ENCODE measurements around the gene SCN2B.
"Not testable (repeated sequence)": the region's sequence is repeated elsewhere in the genome, so short reads cannot be mapped to it uniquely, and the experiment has no call there.

SCN2B gene

GRCh38 chr11:118206391-118207031 lies 30.1 kb upstream of the SCN2B start:
- no peak for DNase-seq (ENCODE audit: low spot score)

- no peak for DNase-seq (ENCODE audit: low spot score)
Observed at GRCh38 chr11:118205606-118206378, 29.4 kb upstream of the SCN2B start.

DNA sequence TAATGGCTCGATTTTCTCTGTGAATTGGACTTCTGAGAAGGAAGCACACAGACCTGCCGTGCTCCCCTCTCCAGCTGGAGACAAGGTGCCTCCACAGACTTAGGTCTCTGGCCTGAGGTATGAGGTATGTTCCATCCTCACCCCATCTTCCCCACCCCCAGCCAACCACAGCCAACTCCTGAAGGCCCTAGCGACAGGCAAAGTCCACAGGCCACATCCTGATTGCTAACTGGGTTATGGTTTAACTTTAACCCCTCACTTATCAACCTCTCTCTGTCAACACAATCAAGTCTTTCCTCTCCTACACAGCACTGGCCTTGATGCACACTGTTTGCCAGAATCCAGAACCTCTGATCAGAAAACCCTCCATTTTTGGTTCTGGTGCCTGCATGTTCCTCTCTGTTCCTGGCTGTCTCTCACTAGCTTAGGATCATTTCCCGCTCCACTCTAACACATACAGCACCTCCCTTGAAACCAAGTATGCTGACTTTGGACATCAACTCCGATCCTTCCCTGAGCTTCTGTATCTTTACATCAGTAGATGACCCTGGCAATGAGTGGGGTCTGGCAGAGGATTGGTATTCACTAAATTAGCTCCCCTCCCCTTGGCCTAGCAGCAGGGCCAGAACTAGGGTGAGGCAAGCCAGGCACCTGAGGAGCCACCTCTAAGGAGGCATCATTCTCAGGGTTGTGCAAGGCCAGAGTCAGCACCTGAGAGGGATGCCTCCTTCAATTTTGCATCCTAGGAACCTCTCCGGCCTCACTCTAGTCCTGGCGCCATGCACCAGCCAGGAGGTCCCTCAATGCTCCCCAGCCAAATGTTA lies 26.4 kb upstream of the SCN2B start:
- no peak for DNase-seq (ENCODE audit: low spot score)

- no peak for DNase-seq (ENCODE audit: low spot score)
Observed at GRCh38 chr11:118201966-118202365, 25.5 kb upstream of the SCN2B start.

GRCh38 chr11:118200901-118201680 lies 24.7 kb upstream of the SCN2B start:
- no peak for DNase-seq (ENCODE audit: low spot score)

DNA sequence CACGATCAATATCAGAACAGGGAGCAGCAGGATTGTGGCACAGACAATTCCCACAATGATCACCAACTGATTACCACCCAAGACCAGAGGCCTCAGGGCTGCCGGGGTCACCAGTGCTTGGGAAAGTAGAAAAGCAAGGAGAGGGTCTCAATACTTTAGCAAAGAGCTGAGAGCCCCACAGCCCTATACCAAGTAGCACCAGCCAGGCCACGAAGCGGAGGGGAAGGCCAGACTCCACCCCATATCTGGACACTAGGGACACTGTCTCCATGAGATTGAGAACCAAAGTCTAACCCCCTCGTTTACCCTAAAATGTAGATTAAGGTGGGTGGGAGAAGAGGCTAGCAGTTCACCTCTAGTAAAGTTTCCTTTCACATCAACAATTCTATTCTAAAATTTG lies 24.1 kb upstream of the SCN2B start:
- DNase-seq (ENCODE audit: low spot score) = no peak

GRCh38 chr11:118199135-118199534 lies 22.7 kb upstream of the SCN2B start:
- DNase-seq (ENCODE audit: low spot score) = no peak

DNA sequence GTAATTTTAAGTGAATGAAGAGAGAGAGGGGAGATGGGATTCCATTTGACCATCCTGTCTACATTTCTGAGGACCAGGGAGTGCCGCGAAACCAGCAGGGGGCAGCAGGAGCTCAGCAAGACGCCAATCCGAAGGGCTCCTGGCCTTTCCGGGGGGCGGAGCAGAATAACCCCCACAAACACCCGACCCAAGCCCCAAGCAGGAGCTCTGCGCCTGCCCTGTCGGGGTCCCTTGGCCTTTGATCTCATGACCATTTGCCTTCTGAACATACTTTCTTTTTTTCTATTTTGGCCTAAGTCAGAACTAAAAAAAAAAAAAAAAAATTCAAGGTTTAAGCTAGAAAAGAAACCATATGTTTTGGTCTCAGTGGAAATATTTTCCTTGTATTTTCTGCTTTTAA lies 21.9 kb upstream of the SCN2B start:
- DNase-seq (ENCODE audit: low spot score) = peak; percentile 63

DNA sequence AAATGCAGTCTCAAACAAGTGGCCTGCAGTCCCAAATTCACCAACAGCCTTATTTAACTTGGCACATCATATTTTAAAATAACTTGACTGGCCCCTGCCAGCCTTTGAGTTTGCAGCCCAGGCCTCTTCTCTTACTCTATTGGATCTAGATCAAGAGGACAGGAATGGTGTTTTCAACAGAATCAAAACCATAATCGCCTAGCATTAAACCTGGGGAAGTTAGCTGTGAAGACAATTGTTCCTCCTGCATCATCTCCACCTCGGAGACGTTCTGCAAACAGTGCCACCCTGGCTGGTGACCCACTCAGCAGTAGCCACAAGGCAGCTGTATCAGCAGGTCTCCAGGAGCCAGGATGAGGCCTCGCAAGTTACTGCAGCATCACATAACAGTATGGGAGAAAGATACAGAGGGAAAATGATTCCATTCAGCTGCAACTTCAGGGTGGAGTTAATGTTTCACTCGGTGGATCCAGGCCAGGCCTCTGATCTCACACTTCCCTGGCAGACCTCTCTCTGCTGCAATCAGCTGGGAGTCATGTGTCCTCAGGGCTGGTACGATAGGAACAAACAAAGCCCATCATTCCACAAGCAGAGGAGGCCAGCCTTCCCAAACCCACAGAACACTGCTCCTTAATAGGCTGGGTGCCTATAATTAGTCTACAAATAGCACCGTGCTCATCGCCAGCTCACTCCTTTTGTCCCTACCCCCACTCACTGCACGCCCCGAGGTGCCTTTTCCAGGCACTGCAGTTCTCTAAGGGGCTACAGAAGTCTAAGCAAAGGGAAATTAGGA lies 18.6 kb upstream of the SCN2B start:
- DNase-seq (ENCODE audit: low spot score) = peak; percentile 87

DNA sequence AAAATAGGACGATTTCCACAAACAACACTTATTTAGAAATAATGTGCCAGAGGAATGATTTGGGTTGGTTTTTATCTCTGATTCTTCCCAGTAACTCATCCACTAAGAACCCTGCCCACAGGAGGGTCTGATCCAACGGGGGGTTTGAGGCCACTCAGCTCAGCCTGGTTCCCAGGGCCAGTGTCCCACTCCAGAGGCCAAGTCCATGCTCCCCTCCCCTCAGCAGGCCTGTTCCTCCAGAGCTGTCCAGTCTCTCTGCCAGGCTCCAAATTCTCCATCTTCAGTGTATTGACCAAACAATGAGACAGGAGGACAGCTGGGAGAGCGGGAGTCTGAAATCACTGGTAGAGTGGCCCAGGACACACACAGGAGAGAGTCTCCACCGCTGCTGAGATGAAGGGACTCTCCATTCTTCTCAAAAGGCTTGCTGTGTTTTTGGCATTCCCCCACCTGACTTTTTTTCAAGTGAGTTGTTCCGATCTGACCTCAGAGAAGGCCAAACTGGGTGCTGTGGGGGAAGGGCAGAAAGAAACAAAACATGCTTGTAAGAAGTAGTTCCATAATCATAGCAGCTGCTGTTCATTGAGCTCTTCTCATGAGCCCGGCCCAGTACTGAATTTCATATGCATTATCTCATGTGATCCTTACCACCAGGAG lies 17.6 kb upstream of the SCN2B start:
- no peak for DNase-seq (ENCODE audit: low spot score)

DNA sequence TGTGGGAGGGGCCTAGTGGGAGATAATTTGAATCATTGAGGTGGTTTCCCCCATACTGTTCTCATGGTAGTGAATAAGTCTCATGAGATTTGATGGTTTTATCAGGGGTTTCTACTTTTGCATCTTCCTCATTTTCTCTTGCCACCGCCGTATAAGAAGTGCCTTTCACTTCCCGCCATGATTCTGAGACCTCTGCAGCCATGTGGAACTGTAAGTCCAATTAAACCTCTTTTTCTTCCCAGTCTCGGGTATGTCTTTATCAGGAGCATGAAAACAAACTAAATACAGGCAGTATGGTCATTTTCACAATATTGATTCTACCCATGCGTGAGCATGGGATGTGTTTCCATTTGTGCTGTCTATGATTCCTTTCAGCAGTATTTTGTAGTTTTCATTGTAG lies 16.4 kb upstream of the SCN2B start:
- DNase-seq (ENCODE audit: low spot score) = not testable (repeated sequence)

- not testable (repeated sequence) for DNase-seq (ENCODE audit: low spot score)
Observed at GRCh38 chr11:118190942-118191506, 14.6 kb upstream of the SCN2B start.

DNA sequence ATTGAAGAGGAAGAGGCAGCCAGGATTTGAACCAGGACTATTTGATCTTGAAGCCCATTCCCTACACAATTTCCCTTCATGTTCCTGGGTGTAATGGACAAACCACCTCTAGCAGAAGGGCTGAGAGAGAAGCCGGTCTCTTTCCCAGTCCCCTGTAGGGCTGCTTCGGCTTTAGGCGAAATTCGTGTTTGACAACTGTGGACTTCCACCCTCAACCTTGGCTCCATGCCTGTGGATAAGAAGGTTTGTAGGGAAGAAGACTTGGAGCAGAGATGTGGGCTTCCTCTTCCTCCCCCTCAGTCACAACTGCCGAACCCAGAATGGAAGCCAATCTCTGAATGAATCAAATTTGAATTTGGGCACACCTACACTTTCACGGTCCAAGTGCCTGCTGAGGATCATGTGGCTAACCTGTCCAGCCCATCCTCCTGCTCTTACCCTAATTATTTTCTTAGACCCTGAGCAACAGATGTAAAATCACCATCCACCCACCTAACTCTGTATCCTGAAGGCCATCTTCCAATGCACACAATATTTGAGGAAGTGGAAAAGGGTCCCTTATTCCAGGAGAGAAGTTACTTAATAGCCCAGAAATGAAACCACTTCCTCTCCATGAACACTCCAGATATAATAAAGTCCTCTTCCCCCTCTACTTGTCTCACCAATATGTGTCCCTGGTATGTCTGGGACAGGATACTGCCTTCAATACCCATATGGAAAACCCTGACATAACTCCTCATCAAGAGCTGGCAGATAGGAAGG lies 10.1 kb upstream of the SCN2B start:
- DNase-seq (ENCODE audit: low spot score) = no peak

GRCh38 chr11:118184784-118185579 lies 8.5 kb upstream of the SCN2B start:
- DNase-seq (ENCODE audit: low spot score) = no peak

GRCh38 chr11:118183691-118184090 lies 7.3 kb upstream of the SCN2B start:
- not testable (repeated sequence) for DNase-seq (ENCODE audit: low spot score)

DNA sequence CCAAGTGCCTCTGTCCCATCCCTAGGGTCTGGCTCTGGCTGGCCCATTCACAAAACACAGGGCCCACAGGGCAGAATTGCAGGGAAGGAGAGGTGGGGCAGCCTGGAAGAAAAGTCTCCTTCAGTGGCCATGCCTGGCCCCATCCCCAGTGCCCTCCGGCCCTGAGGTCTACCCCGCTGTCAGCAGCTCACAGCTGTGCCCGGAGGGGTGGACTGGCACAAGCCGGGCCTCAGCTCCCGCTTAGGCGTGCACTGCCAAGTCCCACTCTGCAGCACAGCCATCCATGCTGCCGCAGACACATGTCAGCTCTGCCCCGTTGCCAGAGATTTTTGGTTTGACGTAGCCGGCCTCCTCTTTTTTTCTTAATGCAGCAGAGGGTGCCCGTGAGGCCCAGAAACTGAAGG lies 3.9 kb upstream of the SCN2B start:
- DNase-seq (ENCODE audit: low spot score) = peak; percentile 95

- no peak for DNase-seq (ENCODE audit: low spot score)
Observed at GRCh38 chr11:118176778-118177134, 317 bp upstream of the SCN2B start.

DNA sequence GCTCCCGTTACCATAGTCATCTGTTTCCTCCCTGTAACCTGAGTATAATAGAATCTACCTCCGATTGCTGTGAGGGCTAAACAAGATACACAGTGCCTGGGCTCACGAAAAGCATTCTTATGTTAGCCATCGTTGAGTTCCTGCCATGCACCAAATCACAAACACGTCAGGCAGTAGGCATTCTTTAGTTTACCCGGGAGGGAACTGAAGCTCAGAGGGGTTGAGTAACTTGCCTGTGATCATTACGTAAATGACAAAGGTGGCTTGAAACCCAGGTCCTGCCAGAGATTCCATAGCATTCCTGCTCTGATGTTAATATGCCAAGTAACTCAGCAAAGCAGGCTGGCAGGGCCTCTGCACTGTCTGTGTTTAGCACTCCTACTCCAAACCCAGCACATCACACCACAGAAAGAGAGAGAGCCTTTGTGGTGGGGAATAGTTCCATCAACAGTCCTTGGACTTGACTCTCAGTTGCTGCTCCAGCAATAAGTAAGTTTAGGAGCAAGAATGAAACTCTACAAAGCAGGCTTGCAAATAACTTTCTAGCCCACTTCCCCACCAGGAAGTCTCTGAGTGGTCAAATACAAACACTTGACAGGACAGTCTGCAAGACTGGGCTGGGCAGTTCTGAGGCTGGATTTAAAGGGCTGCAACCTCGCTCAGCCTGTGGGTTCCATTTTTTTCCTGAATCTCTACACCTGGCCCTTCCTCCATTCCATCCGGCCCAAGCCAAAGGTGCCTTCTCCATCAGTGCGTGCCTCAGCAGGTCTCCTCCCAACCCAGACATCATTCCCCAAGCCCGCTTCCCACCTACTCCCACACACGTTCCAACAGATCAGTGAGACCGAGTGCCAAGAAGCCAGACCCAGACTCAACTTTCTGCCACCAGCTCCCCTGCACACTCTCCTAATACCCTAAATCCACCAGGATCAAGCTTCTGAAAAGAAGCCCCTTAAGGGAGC lies 1.1 kb downstream of the SCN2B start:
- DNase-seq (ENCODE audit: low spot score) = peak; percentile 41

Data from putamen (tissue), 1 donor.